ENCODE measurements around the gene COQ2.

COQ2 gene

DNA sequence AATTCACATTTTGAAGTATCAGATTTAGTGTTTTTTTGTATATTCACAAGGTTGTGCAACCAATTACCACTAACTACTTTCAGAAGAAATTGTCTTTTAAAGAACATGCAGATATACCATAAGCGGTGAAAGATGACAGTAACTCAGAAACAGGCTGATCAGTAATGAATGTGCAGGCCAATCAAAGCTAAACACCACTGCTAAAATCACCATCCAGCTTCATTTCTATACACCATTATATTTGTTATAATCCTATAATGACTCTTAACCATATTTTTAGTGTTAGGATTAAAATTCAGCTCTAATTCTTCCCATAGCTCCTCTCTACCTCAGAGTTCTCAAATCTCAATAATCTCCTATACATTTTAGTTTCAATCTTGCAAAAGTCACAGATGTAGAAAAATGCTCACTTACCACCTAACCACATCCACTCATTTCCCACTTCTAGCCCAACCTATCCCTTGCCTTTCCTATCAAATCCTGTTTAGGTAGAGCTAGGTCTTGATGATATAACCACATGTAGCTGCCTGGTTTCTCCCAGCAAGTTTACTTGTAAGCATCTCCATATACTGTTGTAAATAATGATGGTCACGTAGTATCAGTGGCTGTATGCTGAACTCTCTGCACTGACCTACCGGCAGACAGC is 16.6 kb downstream of the COQ2 start:
- no peak for DNase-seq (ENCODE audit: low read depth)
- TF ChIP-seq, protein P1, sequence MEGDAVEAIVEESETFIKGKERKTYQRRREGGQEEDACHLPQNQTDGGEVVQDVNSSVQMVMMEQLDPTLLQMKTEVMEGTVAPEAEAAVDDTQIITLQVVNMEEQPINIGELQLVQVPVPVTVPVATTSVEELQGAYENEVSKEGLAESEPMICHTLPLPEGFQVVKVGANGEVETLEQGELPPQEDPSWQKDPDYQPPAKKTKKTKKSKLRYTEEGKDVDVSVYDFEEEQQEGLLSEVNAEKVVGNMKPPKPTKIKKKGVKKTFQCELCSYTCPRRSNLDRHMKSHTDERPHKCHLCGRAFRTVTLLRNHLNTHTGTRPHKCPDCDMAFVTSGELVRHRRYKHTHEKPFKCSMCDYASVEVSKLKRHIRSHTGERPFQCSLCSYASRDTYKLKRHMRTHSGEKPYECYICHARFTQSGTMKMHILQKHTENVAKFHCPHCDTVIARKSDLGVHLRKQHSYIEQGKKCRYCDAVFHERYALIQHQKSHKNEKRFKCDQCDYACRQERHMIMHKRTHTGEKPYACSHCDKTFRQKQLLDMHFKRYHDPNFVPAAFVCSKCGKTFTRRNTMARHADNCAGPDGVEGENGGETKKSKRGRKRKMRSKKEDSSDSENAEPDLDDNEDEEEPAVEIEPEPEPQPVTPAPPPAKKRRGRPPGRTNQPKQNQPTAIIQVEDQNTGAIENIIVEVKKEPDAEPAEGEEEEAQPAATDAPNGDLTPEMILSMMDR (conservative IDR thresholded peaks at IDR 0.05; ENCODE audit: low read depth, low read length): no peak
- H3K4me3 ChIP-seq (ENCODE audit: low read length): no peak overlapping the region

DNA sequence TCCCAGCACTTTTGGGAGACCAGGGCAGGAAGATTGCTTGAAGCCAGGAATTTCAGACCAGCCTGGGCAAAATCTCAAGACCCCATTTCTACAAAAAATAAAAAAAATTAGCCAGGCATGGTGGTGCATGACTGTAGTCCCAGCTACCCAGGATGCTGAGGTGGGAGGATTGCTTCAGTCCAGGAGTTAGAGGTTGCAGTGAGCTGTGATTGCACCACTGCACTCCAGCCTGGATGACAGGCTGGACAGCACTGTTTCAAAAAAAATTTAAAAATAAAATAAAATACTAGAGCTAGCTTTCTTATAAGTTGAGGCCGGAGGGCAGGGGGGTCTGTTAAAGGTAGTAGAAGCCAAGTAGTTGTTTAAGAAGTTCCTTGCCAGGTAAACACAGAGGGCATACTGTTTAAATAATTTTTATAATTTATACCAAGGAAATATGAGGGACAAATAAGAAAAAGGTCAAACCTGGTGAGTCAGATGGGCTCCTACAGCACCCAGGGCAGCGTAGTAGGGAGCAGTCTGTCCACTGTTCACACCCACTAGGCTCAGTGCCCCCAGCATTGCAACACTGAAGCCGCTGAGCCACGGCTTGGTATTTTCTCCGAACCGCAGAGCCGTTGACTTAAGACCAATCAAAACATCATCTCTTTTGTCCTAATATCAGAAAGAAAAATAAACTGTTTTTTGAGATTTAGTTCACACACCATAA is 17.3 kb downstream of the COQ2 start:
- H3K4me3 ChIP-seq (ENCODE audit: low read length): no peak overlapping the region

DNA sequence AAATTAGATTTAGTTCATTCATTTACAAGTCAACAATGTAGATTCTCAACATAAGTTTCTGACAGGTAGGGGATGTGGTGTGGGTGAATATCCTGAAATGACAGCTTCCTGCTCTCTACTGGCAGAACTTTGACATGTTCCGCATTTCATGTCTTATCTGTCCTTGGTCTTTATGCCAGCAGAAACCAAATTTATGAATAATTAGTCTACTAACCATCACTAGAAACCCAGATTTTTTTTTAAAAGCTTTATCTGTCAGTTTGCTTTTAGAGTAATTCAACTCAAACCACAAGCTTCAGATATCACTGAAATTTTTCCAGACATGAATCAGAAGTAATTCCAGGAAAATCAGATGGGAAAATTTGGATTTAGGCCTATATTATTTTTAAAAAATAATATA is 17.9 kb downstream of the COQ2 start:
- H3K4me3 ChIP-seq (ENCODE audit: low read length): no peak overlapping the region
- TF ChIP-seq, protein P1 (conservative IDR thresholded peaks at IDR 0.05; ENCODE audit: low read depth, low read length): no peak
- no peak for DNase-seq (ENCODE audit: low read depth)

More for the DNA sequence above, 17.3 kb downstream of the COQ2 start:
- no peak for DNase-seq (ENCODE audit: low read depth)
- TF ChIP-seq, protein P1 (conservative IDR thresholded peaks at IDR 0.05; ENCODE audit: low read depth, low read length): no peak

DNA sequence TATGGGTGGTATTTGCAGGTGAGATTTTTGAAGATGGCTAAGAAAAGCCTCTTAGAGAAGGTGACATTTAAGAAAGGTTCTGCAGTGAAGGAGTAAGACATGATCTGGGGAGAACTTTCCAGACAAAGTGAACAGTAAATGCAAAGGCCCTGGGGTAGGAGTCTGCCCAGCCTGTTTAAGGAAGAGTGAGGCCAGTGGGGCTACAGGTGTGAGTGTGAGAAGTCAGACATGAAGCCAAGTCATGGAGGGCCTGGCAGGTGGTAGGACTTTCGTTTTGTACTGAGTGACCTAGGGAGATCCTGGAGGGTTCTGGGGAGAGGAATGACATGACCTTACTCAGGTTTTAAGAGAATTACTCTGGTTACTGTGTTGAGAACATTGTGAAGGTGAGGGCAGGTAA is 21.5 kb downstream of the COQ2 start:
- no peak for DNase-seq (ENCODE audit: low read depth)
- TF ChIP-seq, protein P1 (conservative IDR thresholded peaks at IDR 0.05; ENCODE audit: low read depth, low read length): no peak
- no peak overlapping the region for H3K4me3 ChIP-seq (ENCODE audit: low read length)

DNA sequence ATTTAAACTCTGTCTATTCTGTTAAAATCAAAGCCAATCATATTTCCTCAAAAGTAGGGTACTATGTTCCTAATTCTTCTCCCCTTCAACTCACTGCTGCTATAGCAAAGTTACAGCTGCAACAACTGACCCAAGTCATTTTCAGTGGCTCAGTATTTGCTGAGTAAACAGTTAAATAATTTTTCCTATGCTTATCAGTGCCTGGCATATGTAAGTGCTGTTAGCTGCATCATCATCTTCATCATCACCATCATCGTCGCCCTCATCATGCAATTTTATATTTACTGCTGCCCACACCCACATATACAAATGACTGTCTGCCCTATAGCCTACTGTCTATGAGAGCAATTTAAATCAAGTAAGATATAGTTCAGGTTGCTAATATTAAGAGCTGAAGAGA is 21.9 kb downstream of the COQ2 start:
- no peak for DNase-seq (ENCODE audit: low read depth)
- TF ChIP-seq, protein P1 (conservative IDR thresholded peaks at IDR 0.05; ENCODE audit: low read depth, low read length): no peak
- no peak overlapping the region for H3K4me3 ChIP-seq (ENCODE audit: low read length)

DNA sequence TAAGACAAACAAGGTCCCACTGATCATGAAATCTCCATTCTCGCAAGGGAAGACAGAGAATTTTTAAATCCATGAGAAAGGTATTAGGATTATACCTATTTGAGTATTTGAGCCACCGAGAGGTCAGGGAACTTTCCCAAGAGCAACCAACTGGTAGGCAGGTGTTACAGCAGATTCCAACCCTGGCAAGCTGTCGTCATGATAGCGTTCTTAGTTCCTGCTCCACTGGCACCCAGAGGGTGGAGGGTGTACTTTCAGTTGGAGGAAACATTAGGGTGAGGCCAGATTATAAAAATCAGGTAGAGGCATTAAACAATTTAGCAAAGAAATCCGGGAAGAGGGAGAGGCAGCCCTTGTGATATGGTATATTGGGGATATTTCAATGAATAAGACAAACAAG is 23.3 kb downstream of the COQ2 start:
- no peak for DNase-seq (ENCODE audit: low read depth)
- H3K4me3 ChIP-seq (ENCODE audit: low read length): no peak overlapping the region
- TF ChIP-seq, protein P1 (conservative IDR thresholded peaks at IDR 0.05; ENCODE audit: low read depth, low read length): no peak

GRCh38 chr4:83259586-83259985 is 25.0 kb downstream of the COQ2 start:
- TF ChIP-seq, protein P1 (conservative IDR thresholded peaks at IDR 0.05; ENCODE audit: low read depth, low read length): no peak
- DNase-seq (ENCODE audit: low read depth): no peak
- H3K4me3 ChIP-seq (ENCODE audit: low read length): no peak overlapping the region
